Measurements from ENCODE around the gene PTPRD.
"Not testable (repeated sequence)": the region's sequence is repeated elsewhere in the genome, so short reads cannot be mapped to it uniquely, and the experiment has no call there.

Gene PTPRD

GRCh38 chr9:9002826-9003583, 1609.8 kb downstream of the PTPRD start:
- no peak for DNase-seq (ENCODE audit: low spot score)

DNA sequence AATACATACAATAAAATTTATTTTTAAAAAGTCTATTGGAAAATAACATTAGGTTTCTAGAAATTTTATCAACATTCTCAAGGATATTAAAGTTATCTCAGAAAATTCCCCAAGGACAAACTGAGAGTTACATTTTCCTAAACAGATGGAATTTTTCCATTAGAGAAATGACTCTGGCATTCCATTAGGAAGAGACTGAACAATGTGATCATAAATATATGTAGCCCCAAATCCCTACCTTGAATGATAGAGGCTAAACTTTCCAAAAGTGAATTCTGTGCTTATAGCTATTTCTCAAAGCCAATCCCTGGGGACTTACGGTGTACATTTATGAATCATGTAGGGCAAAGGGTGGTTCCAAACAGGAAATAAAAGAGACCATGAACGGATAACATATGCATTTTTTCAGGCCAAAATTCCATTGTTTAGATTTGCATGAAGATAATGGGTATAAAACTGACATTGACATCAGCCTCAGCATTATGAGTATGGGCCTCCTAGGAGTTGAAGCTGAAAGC, 1632.2 kb downstream of the PTPRD start:
- no peak for DNase-seq (ENCODE audit: low spot score)

DNA sequence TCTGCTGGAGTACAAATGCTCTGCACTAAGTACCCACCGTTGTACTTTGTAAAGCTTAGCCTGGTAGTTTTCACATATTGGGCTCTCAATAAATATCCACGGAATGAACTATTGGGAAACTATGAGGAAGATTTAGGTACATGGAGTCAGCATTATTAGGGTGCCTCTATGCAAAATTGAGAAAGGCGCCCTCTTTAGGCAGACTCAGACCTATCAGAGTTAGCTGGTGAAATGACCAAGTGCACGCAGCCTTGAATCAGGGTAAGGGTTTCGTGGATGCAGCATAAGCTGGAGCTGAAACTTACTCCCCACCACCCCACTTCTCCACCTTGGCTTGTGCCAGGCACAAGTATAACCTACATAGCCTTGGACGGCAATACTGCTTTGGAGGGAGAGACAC, 1634.5 kb downstream of the PTPRD start:
- no peak for DNase-seq (ENCODE audit: low spot score)

- not testable (repeated sequence) for DNase-seq (ENCODE audit: low spot score)
Measured at GRCh38 chr9:8968350-8968749, 1644.5 kb downstream of the PTPRD start.

GRCh38 chr9:8963885-8964284, 1648.9 kb downstream of the PTPRD start:
- no peak for DNase-seq (ENCODE audit: low spot score)

- DNase-seq (ENCODE audit: low spot score), result no peak
Measured at GRCh38 chr9:8962084-8962483, 1650.7 kb downstream of the PTPRD start.

DNA sequence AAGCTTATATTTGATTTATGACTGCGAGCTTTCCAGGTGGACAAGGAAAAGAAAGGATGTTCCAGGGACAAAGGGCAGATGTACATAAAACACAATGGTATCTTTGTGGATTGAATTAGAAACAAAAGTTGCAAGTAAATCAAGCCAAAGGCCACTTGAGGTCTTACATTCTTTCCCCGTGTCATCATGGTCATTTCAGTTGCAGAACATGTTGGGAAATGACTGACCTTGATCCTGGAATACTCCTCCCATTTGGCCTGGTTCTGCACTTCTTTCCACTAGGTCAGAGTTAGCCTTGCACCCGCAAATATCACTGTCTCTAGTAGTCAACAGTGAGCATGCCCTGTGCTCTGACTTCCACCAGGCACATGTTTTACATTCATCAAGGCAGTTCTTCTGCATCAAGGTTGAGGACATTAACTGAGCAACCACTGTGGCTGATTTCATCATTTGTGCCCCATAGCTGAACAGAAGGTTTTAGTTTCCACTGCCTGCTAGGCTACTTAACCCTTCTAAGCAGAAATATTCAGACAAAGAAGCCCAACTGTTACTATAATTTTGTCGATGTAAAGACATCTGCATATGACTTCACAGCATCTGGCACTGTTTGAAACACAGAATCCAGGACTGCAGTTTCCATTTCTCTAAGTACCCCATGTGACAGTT, 1651.5 kb downstream of the PTPRD start:
- no peak for DNase-seq (ENCODE audit: low spot score)

DNA sequence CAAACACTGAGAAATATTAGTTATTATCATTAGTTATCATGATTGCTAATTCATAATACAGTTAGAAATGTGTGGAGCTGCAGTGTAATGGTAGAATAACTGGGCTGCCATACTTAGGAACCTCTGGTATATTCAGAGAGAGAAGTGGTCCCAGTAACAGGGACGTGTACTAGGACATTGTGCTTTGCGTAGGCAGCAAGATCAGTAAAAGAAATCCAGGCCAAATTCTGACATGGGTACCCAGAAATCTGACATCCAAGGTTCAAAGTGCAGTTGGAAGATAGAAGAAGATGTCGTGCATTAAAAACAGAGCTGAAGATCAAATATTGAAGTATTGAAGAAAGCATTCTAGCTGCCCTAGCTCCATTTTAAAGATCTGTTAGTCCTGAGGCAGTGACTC, 1652.5 kb downstream of the PTPRD start:
- no peak for DNase-seq (ENCODE audit: low spot score)

DNA sequence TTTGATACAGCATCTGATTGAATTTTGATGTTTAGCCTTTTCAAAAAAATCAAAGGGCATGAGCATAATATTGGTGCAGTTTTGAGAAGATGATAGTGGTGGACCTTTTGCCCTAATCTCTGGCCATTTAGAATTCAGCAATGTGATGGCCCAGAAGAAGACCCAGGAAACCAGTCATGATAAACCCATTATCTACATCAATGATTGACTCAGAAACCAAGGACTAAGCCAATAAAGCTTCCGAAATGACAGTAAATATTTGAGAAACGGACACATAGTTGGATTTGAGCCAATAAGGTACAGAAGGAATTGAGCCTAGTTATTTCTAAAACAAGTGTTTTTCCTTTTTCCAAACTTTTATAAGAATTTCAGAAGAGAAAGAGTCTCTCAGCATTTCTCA, 1654.4 kb downstream of the PTPRD start:
- DNase-seq (ENCODE audit: low spot score), result no peak

- no peak for DNase-seq (ENCODE audit: low spot score)
Measured at GRCh38 chr9:8955315-8955714, 1657.5 kb downstream of the PTPRD start.

GRCh38 chr9:8946461-8946860, 1666.3 kb downstream of the PTPRD start:
- DNase-seq (ENCODE audit: low spot score), result no peak

DNA sequence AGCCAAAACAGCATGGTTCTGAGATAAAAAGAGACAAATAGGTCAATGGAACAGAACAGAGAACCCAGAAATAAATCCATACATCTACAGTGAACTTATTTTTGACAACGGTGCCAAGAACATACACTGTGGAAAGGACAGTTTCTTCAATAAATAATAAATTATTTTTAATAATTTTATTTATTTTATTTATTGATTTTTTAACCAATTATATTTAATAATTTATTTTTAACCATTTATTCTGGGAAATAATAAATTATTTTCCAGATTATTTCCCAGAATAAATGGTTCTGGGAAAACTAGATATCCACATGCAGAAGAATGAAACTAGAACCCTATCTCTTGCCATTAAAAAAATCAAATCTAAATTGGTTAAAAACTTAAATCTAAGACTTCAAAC, 1669.4 kb downstream of the PTPRD start:
- DNase-seq (ENCODE audit: low spot score), result no peak

DNA sequence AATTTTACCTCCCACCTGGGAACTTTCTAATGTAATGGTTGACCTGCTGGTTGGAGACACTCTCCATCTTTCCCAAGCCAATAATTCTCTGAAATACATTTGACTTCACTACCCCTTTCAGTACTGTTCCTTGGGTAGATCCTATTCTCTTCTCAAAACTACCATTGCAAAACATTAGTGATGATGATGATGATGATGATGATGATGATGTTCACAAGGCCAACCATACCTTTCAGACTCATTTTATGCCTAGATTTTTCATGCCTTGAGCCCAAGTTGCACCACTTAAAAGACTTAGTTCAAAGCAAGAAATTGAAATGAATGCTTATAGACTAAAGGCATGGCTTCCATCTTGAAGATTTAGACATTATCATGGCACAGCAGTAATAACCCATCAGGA, 1672.2 kb downstream of the PTPRD start:
- no peak for DNase-seq (ENCODE audit: low spot score)

DNA sequence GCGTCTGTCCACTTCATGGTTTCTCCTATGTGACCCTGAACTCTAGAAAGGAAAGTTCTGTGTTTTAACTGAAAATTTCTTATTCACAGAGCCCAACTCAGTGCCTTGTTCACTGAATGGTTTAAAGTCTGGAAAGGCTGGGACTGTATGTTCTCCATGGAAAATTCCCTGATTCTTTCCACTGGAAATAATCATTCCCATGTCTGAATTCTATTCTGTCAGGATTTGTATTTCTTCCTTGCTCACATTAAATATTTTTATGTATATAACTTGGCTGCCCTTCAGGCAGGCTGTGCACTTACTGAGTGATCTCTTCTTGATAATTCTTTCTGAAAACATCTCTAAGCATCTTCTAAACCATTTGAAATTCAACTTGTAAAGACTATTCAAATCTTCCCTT, 1686.3 kb downstream of the PTPRD start:
- DNase-seq (ENCODE audit: low spot score), result no peak

- DNase-seq (ENCODE audit: low spot score), result no peak
Measured at GRCh38 chr9:8924562-8924961, 1688.2 kb downstream of the PTPRD start.

DNA sequence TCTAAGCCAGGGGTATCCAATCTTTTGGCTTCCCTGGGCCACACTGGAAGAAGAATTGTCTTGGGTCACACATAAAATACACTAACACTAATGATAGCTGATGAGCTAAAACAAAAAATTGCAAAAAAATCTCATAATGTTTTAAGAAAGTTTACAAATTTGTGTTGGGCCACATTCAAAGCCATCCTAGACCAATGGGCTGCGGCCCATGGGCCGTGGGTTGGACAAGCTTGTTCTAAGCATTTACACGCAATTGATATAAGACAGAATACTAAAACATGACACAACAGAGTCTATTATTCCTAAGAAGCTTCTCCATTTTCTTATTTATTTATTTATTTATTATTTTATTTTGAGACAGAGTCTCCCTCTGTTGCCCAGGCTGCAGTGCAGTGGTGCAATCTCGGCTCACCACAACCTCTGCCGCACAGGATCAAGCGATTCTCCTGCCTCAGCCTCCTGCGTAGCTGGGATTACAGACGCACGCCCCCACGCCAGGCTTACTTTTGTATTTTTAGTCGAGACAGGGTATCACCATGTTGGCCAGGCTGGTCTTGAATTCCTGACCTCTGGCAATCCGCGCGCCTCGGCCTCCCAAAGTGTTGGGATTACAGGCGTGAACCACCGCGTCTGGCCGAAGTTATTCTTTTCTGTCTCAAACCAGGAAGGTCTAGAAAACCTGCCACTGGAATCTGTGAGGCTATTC, 1692.2 kb downstream of the PTPRD start:
- not testable (repeated sequence) for DNase-seq (ENCODE audit: low spot score)

DNA sequence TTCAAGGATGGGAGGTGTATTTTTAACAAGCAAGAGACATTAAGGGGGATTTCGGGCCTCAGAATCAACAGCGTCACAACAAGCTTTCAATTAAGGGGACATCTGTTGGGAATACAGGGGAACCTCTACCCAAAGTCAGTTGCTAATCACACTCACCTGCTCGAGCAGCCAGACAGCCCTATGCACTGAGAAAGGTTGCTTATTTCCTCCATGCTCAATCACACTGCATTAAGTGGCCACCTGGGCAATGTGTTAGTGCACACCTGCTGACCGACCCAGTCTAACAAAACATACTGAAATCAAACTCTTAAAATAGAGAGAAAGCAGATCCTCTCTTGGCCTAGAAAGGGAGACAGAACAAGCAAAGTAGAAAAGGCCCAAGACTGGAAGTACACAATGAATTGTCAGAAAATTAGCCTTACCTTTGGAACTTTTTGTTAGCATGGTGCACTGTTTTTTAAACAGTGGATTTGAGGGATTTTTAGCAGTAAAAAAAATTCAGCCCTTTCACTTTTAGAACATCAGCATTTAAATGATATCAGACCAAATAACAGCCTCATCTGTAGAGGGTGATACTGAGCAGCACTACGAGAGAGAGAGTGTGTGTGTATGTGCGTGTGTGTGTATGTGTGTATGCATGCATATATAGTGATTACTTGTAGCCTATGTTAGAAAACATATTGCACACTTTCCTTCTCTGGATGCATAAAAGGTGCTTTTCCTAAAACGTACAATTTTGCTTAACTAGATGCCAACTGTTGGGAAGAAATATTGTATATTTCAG, 1694.7 kb downstream of the PTPRD start:
- DNase-seq (ENCODE audit: low spot score), result no peak

DNA sequence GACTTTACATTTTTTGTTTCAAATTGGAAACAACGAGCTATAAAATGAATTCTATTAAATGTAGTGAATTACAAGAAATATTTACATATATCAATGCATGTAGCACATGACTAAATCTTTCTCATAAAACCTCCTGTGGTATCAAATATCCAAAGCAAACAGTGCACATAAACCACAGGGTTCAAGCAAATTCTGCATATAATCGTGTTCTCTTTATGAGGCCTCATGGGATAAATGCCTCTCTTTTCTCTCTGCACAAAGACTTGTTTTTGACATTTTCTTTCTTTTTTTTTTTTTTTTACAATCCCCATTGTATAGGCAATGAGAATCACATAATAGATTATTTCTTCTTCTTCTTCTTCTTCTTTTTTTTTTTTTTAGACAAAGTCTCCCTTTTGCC, 1696.0 kb downstream of the PTPRD start:
- DNase-seq (ENCODE audit: low spot score), result no peak

- no peak for DNase-seq (ENCODE audit: low spot score)
Measured at GRCh38 chr9:8907868-8908267, 1704.9 kb downstream of the PTPRD start.

- no peak for DNase-seq (ENCODE audit: low spot score)
Measured at GRCh38 chr9:8905731-8906130, 1707.1 kb downstream of the PTPRD start.

- DNase-seq (ENCODE audit: low spot score), result no peak
Measured at GRCh38 chr9:8904771-8905515, 1707.9 kb downstream of the PTPRD start.
